ENCODE measurements around the gene PRKN. TPM values are rescaled to one million over a fixed set of nuclear protein-coding genes. Genes with fewer than 3 reads are reported as not detected.

Gene PRKN
- total RNA-seq, 4 donors from 2014 or later: 5.5 to 17.9 (median 6.8) TPM

DNA sequence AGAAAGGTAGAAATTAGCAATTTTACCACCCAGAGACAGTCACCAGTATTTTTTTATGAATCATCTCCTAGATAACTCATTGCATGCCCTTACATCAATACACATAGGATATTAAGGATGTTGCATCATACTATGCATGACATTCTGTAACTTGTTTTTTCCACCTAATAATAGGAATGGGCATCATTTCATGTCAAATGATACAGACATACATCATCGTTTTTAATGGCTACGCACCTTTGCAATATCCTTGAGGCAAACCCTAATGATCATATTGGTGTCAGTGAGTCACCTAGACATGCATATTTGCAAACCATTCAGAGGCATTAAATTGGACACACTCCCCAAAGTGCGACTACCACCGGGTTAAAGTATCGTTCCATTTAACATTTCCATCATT, 1144.0 kb downstream of the PRKN start:
- TF ChIP-seq EP300 (IDR thresholded peaks at IDR 0.05) (no peak), POLR2A (IDR thresholded peaks at IDR 0.05) (no peak)
- TF ChIP-seq, protein P1, sequence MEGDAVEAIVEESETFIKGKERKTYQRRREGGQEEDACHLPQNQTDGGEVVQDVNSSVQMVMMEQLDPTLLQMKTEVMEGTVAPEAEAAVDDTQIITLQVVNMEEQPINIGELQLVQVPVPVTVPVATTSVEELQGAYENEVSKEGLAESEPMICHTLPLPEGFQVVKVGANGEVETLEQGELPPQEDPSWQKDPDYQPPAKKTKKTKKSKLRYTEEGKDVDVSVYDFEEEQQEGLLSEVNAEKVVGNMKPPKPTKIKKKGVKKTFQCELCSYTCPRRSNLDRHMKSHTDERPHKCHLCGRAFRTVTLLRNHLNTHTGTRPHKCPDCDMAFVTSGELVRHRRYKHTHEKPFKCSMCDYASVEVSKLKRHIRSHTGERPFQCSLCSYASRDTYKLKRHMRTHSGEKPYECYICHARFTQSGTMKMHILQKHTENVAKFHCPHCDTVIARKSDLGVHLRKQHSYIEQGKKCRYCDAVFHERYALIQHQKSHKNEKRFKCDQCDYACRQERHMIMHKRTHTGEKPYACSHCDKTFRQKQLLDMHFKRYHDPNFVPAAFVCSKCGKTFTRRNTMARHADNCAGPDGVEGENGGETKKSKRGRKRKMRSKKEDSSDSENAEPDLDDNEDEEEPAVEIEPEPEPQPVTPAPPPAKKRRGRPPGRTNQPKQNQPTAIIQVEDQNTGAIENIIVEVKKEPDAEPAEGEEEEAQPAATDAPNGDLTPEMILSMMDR (IDR thresholded peaks at IDR 0.05): no peak
- no peaks in the 10 kb centered on the region for H3K9me3 ChIP-seq
- H3K27ac ChIP-seq: no peak overlapping the region
- no peaks in the 10 kb centered on the region for H3K36me3 ChIP-seq
- H3K27me3 ChIP-seq: no peaks in the 10 kb centered on the region
- no peak for DNase-seq (ENCODE audit: low spot score in 2 of 2)
- WGBS, 2 donors: 95 to 96% methylated on average over 5 of the region's 5 CpGs
- no peak overlapping the region for H3K4me3 ChIP-seq
- no peaks in the 10 kb centered on the region for H3K4me1 ChIP-seq

DNA sequence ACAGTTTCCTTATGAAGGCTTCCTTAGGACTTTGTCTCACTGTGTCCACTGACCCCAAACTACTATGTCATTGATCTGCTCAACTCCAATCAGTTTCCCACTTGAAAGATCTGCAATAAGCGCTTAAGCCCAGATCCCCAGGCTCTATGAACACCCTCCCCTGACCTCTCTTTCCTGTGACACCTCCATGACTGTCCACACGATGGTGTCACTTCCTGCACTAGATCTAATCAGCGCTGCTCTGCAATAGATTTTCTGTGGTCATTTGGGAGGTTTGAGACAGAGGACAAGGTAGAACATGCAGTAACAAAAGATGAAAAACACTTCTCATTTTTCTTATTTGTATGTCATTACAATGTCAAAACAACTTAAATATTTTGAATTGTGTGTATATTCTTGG, 1149.1 kb downstream of the PRKN start:
- whole genome bisulfite sequencing, 2 donors: 63 to 67% methylated on average over 3 of the region's 3 CpGs
- no peak overlapping the region for H3K4me3 ChIP-seq
- H3K27ac ChIP-seq: no peak overlapping the region
- no peaks in the 10 kb centered on the region for H3K36me3 ChIP-seq
- TF ChIP-seq EP300 (IDR thresholded peaks at IDR 0.05): no peak
- TF ChIP-seq POLR2A (IDR thresholded peaks at IDR 0.05): no peak
- TF ChIP-seq, protein P1 (IDR thresholded peaks at IDR 0.05): no peak
- no peak for DNase-seq (ENCODE audit: low spot score in 2 of 2)
- H3K9me3 ChIP-seq: no peaks in the 10 kb centered on the region
- H3K4me1 ChIP-seq: peaks cover 0 to 8% (median 0%) of the 10 kb centered on the region in 4 donors
- H3K27me3 ChIP-seq: no peaks in the 10 kb centered on the region

DNA sequence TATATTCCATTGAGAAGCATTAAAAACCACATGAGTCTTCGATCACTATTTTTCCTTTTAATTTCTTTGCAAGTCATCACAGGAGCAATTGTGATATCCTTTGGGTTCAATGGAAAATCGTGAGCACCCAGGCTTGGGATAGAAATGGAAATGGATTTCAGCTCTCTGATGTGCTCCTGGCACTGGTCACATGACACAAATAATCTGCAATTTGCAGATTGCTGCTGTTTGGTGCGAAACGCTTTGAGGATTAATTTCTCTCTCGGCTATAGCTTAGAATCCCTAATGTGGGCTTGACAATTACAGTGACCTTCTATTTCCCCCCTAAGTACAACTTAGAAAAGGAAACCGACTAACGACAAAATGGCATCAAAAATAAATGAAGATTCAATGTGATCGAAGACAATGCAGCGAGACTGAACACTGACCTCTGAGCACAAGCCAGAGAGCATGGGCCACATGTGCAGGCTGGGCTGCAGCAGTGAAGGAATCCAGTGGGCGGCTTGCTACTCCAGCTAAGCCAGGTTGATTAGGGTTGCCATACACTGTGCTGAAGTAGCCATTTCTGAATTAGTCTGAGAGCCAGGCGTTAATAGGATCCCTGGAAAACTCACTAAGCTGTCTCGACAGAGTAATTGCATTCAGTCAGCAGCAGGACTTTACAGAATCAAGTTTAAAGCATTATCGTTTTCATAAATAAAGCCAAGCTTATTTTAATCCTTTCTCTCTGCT, 1151.9 kb downstream of the PRKN start:
- Histone ChIP-seq H3K27ac (no peak overlapping the region), H3K27me3 (no peaks in the 10 kb centered on the region), H3K36me3 (peaks cover 0 to 5% (median 0%) of the 10 kb centered on the region in 3 donors), H3K4me3 (no peak overlapping the region), H3K4me1 (peaks cover 0 to 8% (median 0%) of the 10 kb centered on the region in 4 donors), H3K9me3 (no peaks in the 10 kb centered on the region)
- no peak for TF ChIP-seq POLR2A (IDR thresholded peaks at IDR 0.05)
- TF ChIP-seq, protein P1 (IDR thresholded peaks at IDR 0.05): no peak
- TF ChIP-seq EP300 (IDR thresholded peaks at IDR 0.05): no peak
- DNase-seq (ENCODE audit: low spot score in 2 of 2): no peak
- WGBS, 2 donors: 35 to 37% methylated on average over 13 of the region's 13 CpGs

DNA sequence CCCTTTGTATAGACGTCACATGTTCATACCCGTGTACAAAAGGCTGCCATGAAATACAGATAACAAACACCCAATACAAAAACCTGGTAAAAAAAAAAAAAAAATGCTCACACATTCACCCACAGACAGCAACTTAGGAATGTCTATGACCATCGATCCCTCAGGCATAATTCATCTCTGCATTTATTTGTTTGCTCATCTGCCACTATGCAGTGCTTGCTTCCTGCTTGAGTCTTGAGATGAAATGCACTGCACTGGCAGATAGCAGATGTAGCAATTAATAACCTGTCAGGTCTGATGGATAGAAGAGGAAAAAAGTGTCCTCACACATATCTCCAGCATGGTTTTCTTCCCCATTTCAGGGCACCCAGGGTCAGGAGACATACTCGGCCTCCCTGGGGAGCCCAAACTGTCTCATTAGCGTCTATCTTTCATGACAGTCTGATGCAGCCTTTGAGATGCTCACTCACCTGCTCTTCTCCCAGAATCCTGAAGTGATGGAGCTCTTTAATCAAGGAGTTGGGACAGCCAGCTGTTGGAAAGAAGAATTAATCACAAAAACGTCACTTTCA, 1158.6 kb downstream of the PRKN start:
- H3K27ac ChIP-seq: no peak overlapping the region
- H3K36me3 ChIP-seq: peaks cover 0 to 5% (median 0%) of the 10 kb centered on the region in 3 donors
- no peak for TF ChIP-seq POLR2A (IDR thresholded peaks at IDR 0.05)
- TF ChIP-seq EP300 (IDR thresholded peaks at IDR 0.05): no peak
- TF ChIP-seq, protein P1 (IDR thresholded peaks at IDR 0.05): no peak
- 79 to 88% methylated on average over 6 of the region's 6 CpGs for WGBS, 2 donors
- H3K9me3 ChIP-seq: no peaks in the 10 kb centered on the region
- DNase-seq (ENCODE audit: low spot score in 2 of 2): no peak
- no peak overlapping the region for H3K4me3 ChIP-seq
- H3K4me1 ChIP-seq: no peaks in the 10 kb centered on the region
- no peaks in the 10 kb centered on the region for H3K27me3 ChIP-seq

DNA sequence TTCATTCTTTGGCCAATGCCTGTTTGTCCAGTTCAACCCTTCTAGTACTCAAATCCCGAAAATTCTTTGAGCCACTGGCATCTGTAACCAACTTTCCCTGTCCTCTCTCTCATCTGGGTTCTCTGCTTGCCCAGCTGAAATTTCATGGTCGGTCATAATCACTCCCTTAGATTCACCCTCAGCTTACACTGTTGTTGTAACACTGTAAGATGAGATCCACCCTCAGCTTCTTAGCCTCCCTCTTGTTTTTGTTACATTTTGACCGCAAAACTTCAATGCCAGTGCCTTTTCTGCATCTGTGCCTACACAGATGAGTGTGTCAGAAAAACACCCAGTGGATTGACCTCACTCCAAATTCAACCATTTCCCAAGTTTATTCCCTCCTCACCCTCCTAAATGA, 1162.6 kb downstream of the PRKN start:
- H3K27me3 ChIP-seq: no peaks in the 10 kb centered on the region
- H3K4me1 ChIP-seq: no peaks in the 10 kb centered on the region
- no peaks in the 10 kb centered on the region for H3K36me3 ChIP-seq
- no peaks in the 10 kb centered on the region for H3K9me3 ChIP-seq
- WGBS, 2 donors: 82 to 90% methylated on average over 3 of the region's 3 CpGs
- TF ChIP-seq EP300 (IDR thresholded peaks at IDR 0.05) (no peak), POLR2A (IDR thresholded peaks at IDR 0.05) (no peak)
- TF ChIP-seq, protein P1 (IDR thresholded peaks at IDR 0.05): no peak
- no peak for DNase-seq (ENCODE audit: low spot score in 2 of 2)
- H3K4me3 ChIP-seq: no peak overlapping the region
- no peak overlapping the region for H3K27ac ChIP-seq

Measured in tibial nerve (tissue), 4 donors.